Left lobe of liver (tissue), 2 donors: ENCODE results near the gene SORD. TPM values are rescaled to one million over a fixed set of nuclear protein-coding genes. Genes with fewer than 3 reads are reported as not detected.
"Not testable (repeated sequence)": the region's sequence is repeated elsewhere in the genome, so short reads cannot be mapped to it uniquely, and the experiment has no call there.

ENCODE experiments used
- ATAC-seq: fragments of 200-7000 bp; cut with Tn5 transposase; one replicate; pipeline ENCODE4 v1.9.1; 2020; ENCODE audit warnings: mild to moderate bottlenecking, moderate library complexity
- DNase-seq: peaks from one replicate; pipeline ENCODE4 v3.0.0-alpha.2; 2020; ENCODE audit warnings: low spot score
- total RNA-seq: library from RNA; stranded (reverse); gene quantifications from one replicate; pipeline ENCODE4 v1.2.1, GENCODE V29; 2021
- donor health status: DM: no; HTN: no; CAD: no; lungs with moderate emphysema.
- donor health status: DM: no; HTN: yes; CAD: no.

SORD gene
- total RNA-seq, 1 donor from 2014 or later = 342 TPM

DNA sequence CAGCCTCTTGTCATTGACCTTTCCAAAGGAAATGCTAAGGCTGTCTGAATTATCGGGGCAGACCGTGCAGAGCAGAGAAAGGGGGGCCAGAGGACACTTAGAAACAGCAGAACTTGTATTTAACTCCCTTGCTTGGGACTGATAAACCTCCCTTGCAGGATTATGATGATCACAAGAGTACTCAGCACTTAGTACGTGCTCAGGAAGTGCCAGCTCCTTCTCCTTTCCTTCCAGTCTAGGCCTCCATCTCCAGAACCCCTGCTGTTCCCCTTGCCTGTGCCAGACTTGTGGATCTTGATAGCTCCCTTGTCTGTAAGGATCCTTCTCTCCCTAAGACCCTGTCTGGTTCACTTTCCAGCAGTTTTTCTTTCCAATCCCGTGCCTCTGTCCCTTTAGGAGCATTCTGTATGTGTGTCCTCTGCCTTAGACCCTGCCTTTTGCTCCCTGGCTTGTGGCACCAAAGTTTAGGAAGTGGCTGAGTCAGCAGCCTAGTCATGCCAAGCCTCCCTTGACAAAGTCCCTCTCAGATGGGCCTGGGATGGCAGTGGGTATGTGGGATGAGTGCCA lies 747 bp downstream of the SORD start:
- ATAC-seq (peak; percentile 48), DNase-seq (peak; percentile 82)

DNA sequence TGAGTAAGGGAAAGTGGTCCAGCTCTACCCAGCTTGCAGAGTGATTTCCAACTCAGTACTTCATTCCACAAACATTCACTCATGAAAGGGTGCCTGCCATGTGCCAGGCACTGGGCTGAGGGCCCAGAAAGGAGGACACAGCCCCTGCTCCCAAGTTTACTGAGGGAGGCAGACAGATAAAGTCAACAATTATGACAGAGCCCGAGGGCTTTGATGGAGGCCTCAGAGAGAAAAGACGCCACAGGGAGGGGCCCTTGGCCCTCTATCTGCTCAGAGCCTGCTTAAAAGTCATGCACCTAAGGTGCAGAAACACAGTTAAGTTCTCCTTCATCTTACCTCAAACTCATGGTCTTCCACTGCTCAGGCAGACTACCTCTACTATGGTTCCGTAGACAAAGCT lies 1.7 kb downstream of the SORD start:
- DNase-seq (peak; percentile 90), ATAC-seq (peak; percentile 61)

DNA sequence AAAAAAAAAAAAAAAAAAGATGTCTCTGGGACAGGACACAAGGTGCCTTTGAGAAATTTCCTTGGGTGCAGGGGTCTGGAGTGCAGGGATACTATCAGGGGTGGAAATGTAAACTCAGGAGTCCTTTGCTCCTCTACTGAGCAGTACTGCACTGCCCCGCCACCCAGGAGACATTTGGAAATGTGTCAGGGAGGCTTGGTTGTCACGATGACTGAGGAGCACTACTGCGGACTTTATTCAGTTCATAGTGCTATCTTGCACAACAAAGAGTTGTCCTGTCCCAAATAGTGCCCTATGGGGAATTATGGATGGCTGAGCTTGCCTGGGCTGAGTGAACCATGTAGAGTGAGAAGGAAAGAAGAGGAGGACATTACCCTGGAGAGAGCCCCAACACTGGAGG lies 2.6 kb downstream of the SORD start:
- DNase-seq (peak; percentile 88), ATAC-seq (peak; percentile 38)

DNA sequence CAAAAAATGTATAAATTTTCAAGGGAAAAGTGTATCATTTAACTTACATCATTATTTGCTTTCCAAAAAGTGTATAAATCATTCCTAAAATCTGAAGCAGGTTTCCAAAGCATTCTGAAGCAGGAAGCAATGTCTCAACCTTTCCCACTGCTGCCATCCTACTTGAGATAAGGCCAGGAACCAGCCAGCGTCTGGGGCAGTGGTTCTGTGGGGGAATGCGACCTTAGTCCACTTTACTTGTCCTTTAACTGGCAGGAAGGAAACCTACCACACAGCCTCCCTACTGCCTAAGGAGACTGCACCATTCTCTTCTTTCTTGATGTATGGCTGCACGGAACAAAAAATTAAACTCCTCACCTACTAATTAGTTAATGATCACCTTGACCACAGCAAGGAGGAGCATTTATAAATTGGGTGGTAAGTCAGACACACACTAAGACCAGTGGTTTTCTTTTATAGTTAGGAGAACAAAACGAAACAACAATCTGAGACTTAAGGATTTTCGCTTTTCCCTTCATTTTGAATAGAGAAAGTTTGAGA lies 3.7 kb downstream of the SORD start:
- ATAC-seq (no peak), DNase-seq (no peak)

DNA sequence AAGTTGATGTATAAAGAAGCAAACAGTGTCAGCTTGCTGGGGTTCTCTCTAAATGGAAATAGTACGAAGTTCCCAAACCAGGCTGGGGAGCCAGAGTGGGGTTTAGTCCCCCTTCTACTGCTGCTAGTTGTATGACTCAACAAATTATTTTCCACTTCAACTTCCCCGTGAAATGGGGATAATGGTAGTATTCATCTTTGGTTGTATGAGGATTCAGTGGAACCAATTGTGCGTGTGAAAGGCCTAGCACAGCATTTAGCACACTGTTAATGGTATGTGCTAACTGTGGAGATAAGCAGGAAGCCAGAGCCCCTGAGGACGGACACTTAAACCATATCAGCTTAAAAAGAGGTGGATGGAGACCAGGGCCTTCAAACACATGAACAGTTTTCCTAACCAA lies 4.2 kb downstream of the SORD start:
- DNase-seq (no peak), ATAC-seq (no peak)

DNA sequence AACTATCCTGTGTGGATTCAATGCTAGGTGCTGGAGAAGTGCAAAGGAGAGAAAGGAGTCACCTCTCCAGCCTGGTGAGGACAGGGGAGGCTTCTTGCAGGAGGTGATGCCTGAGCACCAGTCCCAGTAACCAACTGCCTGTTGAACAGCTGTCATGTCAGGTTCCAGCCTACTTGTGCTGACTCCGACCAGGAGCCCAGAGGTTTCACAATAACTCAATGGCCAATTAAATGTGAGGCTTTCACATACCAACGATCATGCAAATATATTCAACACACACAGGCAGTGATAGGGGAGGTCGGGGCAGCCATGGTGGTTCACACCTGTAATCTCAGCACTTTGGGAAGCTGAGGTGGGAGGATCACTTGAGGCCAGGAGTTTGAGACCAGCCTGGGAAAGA lies 7.7 kb downstream of the SORD start:
- ATAC-seq = peak; percentile 33
- no peak for DNase-seq

DNA sequence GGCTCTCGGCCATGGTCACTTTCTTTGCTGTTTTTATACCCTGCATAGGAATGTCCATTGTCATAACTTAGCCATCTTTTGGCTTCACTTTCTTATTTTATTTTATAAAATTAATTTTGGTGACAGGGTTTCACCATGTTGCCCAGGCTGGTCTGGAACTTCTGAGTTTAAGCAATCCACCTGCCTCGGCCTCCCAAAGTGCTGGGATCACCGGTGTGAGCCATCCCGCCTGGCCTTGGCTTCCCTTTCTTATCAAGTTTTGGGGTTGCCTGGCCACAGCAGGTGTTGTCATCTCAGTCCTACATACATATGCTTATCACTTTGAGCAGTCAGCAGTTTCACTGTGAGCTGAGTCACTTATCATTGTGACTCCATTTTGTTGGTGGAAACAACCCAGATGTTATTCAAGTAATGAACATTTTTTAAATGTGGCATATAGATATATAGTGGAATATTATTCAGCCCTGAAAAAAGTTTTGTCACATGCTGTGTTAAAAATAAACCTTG lies 8.6 kb downstream of the SORD start:
- DNase-seq, ATAC-seq: not testable (repeated sequence)

DNA sequence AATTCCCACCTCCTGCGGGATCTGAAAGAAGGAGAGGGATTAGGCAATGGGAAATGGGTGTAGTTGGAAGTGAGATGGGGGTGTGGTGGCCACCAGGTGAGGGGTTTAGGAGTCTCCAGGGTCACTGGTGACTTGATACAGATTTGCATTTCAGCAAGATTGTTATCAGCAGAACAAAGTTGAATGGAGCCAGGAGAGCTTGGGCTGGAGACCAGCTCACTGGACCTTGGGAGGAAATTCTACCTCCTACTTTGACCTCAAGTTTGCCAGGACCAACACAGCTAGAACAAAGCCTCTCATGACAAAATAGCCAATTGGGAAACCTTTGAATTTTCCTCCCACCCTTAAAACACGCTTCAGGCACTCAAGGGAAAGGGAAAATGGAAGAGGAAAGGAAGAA lies 9.5 kb downstream of the SORD start:
- not testable (repeated sequence) for DNase-seq
- peak; percentile 19 for ATAC-seq

DNA sequence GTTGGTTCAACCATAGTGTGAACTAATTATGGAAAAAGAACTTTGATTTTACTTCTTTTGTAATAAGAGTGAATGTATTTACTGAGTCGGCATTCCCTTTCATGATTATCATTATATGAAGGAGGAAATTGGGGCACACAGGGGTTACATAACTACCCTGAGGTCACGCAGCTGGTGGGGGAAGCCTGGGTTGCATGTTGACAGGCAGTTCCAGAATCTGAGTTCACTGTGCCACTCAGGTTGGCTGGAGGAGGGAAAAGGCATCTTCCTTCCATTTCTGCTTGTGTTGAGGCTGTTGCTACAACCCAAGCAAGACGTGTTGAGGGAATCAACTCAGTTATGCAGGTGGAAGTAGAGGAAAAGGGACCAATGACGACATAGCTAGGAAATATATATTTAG lies 11.1 kb downstream of the SORD start:
- peak; percentile 29 for ATAC-seq
- DNase-seq = not testable (repeated sequence)

DNA sequence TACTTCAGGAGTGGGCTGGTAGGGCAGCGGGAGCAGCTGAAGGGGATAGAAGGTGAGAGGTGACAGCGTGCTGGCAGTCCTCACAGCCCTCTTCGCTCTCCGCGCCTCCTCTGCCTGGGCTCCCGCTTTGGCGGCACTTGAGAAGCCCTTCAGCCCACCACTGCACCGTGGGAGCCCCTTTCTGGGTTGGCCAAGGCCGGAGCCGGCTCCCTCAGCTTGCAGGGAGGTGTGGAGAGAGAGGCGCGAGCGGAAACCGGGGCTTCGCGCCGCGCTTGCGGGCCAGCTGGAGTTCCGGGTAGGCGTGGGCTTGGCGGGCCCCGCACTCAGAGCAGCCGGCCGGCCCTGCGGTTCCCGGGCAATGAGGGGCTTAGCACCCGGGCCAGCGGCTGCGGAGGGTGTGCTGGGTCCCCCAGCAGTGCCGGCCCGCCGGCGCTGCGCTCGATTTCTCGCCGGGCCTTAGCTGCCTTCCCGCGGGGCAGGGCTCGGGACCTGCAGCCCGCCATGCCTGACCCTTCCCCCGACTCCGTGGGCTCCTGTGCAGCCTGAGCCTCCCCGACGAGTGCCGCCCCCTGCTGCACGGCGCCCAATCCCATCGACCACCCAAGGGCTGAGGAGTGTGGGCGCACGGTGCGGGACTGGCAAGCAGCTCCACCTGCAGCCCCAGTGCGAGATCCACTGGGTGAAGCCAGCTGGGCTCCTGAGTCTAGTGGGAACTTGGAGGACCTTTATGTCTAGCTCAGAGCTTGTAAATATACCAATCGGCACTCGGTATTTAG lies 11.8 kb downstream of the SORD start:
- not testable (repeated sequence) for DNase-seq

DNA sequence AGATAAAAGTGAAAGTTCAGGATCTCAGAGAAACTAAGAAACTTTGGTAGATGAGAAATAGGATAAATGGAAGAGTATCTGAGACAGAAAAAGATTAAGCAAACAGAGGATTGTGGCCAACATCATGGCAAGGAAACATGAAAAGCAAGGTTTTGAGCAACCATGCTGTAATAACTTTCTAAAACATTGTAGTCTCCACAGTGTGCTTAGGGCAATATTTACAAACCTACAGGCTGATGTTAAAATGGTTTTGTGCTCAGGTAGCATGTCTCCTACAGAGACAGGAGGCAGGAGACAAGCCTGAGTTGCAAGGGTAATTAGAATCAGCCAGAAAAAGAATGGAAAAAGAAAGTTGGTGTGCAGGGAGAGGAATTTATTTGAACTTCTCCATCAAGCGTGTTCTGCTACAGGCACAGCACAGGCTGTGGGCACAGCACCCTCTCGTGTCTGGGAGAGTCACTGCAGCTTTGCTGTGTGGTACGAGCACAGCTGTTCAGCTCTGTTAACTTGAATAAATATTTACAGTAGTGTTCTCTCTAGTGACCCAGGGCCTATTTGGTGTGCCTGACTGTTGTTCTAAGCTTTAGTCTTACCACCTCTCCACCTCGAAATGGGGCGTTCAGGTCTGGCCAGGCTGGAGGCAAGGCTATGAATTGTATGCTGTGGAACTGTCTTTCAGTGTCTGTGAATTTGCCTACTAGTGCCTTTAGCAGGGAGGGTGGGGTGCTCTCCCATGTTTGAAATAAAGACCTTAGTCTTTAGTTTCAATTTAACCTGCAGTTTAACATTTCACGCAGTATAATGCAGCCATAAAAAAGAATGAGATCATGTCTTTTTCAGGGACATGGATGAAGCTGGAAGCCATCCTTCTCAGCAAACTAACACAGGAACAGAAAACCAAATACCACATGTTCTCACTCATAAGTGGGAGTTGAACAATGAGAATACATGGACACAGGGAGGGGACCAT lies 14.1 kb downstream of the SORD start:
- ATAC-seq (peak; percentile 94), DNase-seq (peak; percentile 87)

More for the DNA sequence above, 11.8 kb downstream of the SORD start:
- ATAC-seq = not testable (repeated sequence)

DNA sequence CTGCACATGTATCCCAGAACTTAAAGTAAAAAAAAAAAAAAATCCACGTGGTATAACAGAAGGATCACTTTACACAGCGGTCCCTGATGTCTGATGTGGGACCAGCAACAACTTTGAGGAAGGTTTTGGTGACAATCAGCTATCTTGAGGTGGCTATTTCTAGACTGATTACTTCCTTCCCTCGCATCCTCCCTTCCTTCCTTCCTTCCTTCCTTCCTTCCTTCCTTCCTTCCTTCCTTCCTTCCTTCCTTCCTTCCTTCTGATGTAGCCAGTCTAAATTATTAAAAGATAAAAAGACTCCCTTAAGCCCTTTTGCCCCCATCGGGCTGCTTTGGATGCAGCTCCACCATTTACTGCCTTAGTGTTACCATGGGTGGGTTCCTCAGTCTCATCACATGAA lies 14.9 kb downstream of the SORD start:
- ATAC-seq (no peak), DNase-seq (no peak)

DNA sequence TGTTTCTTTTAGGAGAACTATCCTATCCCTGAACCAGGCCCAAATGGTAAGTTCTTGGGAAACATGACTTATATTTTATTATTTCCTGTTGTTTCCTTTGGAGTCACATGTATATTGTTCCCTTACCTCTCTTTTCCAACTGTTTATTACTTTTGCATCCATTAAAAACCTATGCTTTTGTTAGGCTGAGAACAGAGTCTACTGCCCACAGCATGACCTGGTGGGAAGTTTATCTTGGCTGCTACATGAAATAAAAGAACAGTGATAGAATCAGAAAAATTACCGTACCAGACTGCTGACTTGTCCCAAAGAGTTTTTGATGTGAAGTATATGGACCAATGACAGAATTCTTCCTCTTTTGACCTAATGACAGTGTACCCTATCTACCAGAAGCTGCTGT lies 17.4 kb downstream of the SORD start:
- not testable (repeated sequence) for DNase-seq, ATAC-seq

DNA sequence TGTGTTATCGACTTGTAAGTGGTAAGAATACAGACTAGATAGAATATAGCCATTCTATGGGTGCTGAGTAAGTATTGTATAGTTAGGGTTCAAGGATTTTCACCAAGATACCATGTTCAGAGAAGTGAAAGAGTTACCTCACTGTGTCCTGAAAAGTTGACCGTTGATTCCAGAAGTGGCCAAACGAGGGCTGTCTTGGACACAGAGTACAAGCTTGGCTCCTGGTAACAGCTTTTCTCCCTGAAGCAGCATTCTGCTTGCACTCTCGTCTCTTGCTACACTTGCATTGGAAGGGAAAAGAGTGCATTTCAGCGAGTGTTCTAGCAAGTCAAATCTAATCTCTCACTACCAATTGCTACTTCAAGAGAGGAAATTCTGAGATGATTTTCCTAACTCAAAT lies 18.5 kb downstream of the SORD start:
- DNase-seq = not testable (repeated sequence)
- peak; percentile 10 for ATAC-seq

DNA sequence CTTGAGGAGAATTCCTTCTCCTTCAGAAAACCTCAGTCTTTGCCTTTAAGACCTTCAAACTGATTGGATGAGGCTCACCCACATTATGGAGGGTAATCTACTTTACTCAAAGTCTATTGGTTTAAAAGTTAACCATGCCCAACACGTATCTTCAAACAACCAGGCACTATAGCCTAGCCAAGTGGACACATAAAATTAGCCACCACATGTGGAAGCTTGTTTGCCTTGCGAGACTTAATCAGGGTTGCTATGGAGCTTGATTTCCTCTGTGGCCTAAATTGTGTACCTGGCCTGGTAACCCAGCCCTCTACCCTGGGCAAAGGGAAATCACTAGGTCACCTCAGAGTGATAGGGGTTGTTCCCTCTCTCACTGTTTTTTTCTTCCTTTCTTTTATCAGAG lies 19.9 kb downstream of the SORD start:
- DNase-seq = not testable (repeated sequence)
- peak; percentile 32 for ATAC-seq

DNA sequence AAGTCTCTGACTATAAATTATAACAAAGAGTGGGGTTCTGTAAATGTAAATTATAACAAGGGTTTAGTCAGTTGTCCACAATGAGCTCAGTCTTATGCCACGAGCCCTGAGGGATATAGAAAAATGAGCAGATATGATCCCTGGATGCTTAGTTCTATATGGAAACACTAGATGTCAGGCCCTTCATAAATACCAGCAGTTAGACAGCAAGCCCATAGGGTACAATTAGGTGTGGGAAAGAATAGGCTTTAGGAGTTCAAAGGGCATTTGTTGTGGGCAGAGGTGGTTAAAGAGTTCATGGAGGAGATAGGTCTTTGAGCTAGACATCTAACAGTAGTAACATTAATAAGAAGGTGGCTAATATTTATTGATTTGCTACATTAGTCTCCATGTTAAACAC lies 21.3 kb downstream of the SORD start:
- DNase-seq, ATAC-seq: not testable (repeated sequence)

DNA sequence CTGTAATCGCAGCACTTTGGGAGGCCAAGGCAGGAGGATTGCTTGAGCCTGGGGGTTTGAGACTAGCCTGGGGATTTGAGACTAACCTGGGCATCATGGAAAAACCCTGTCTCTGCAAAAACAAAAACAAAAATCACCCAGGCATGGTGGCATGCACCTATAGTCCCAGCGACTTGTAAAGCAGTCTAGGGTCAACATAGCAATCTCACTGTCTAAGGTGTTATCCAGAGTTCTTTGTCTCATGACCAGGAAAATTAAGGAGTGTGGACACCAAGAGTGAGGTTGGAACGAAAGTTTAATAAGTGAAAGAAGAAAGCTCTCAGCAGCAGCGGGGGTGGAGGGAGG lies 25.4 kb downstream of the SORD start:
- DNase-seq, ATAC-seq: not testable (repeated sequence)

DNA sequence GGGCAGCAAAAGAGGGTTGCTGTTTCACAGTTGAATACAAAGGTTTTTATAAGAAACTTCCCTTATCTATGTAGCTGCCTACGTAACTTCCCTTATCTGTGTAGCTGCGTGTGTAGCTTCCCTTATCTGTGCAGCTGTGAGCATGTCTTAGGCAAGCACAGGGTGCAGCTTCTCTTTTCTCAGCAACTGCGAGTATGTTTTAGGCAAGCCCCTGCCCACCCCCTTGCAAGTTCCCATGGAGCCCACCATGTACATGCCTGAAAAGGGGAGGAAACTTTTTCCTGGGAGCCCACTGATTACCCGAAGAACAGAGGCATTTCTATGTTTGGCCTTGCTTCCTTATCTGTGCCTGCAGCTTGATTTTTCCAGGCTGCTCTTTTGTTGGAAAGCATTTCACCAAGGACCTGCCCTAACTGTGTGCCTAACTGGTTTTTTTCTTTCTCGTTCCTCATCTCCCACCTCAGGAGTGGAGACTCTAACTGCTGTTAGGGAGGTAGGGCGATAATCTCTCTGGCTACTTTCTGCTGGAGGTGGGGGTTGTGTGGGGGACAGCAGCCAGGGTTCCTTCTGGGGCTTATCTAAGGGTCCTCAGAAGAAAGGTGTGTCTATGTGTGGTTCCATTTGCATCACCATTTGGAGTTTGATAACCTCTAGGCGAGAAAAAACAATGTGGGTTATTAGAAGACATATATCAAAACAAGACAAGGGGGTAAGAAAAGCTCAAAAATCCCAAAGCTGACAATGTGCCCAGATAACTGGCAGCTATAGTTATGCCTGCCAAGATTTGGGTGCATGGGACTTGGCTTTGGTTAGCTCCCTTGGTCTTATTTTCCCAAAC lies 26.0 kb downstream of the SORD start:
- DNase-seq (no peak), ATAC-seq (peak; percentile 54)

DNA sequence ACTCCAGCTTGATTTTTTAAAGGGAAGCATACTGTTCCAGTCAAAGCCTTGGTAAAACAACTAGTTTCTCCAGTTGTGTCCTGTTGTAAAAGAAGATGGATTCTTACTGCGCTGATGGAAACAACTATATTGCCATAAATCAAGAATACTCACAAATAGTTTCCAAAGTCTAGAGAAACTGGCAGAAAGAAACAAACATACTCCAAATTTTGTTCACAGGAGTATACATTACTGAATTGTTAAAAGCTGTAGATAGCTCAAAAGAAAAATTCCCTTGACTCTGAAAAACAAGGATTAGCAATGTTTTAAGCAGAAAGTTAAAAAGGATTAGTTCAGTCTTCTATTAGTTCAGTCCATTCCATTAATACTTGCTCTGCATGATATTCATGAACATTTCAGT lies 27.6 kb downstream of the SORD start:
- no peak for DNase-seq
- no peak for ATAC-seq

DNA sequence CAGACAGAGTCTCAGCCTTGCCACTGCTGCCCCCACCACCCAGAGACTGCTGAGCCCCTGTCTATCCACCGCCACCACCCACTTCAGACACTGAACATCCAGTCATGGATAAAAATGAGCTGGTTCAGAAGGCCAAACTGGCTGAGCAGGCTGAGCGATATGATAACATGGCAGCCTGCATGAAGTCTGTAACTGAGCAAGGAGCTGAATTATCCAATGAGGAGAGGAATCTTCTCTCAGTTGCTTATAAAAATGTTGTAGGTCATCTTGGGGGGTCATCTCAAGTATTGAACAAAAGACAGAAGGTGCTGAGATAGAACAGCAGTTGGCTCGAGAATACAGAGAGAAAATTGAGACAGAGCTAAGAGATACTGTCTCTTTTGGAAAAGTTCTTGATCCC lies 29.7 kb downstream of the SORD start:
- not testable (repeated sequence) for DNase-seq

More for the DNA sequence above, 29.7 kb downstream of the SORD start:
- not testable (repeated sequence) for ATAC-seq
